Activated CD4-positive, CD25-positive, alpha-beta regulatory T cell treated with anti-CD3 and anti-CD28 coated beads, Interleukin-2, amount 50 U/mL, for 72 hours (primary cell): ENCODE measurements around the gene ZBTB8A.
"Not testable (repeated sequence)": the region's sequence is repeated elsewhere in the genome, so short reads cannot be mapped to it uniquely, and the experiment has no call there.

Source experiments
- DNase-seq: peaks from one replicate; pipeline ENCODE4 v3.0.0; 2021

ZBTB8A gene

GRCh38 chr1:32538887-32539583 lies at the start of gene ZBTB8A:
Gene ZBTB8A (plus strand): TSS chr1:32539427. CDS start chr1:32592932, 53,505 bp downstream.
- no peak for DNase-seq

GRCh38 chr1:32489774-32490454 lies 49.3 kb upstream of the ZBTB8A start:
- DNase-seq = no peak

- no peak for DNase-seq
These were observed 47.8 kb upstream of the ZBTB8A start for GRCh38 chr1:32491386-32491785.

- DNase-seq = no peak
These were observed 45.0 kb upstream of the ZBTB8A start for GRCh38 chr1:32494196-32494595.

- no peak for DNase-seq
These were observed 44.4 kb upstream of the ZBTB8A start for GRCh38 chr1:32494711-32495337.

- no peak for DNase-seq
These were observed 43.1 kb upstream of the ZBTB8A start for GRCh38 chr1:32496127-32496526.

GRCh38 chr1:32498751-32499150 lies 40.5 kb upstream of the ZBTB8A start:
- DNase-seq = no peak

- DNase-seq = peak; percentile 39
These were observed 38.6 kb upstream of the ZBTB8A start for GRCh38 chr1:32500387-32501209.

- no peak for DNase-seq
These were observed 37.4 kb upstream of the ZBTB8A start for GRCh38 chr1:32501865-32502264.

GRCh38 chr1:32503153-32503552 lies 36.1 kb upstream of the ZBTB8A start:
- DNase-seq = no peak

- no peak for DNase-seq
These were observed 32.2 kb upstream of the ZBTB8A start for GRCh38 chr1:32507021-32507420.

- DNase-seq = no peak
These were observed 30.5 kb upstream of the ZBTB8A start for GRCh38 chr1:32508761-32509160.

GRCh38 chr1:32509939-32510338 lies 29.3 kb upstream of the ZBTB8A start:
- no peak for DNase-seq

- DNase-seq = no peak
These were observed 22.8 kb upstream of the ZBTB8A start for GRCh38 chr1:32516402-32516801.

GRCh38 chr1:32518976-32519375 lies 20.3 kb upstream of the ZBTB8A start:
- DNase-seq = no peak

- DNase-seq = no peak
These were observed 18.1 kb upstream of the ZBTB8A start for GRCh38 chr1:32521165-32521564.

GRCh38 chr1:32525053-32525452 lies 14.2 kb upstream of the ZBTB8A start:
- DNase-seq = no peak

- no peak for DNase-seq
These were observed 13.4 kb upstream of the ZBTB8A start for GRCh38 chr1:32525661-32526444.

- DNase-seq = not testable (repeated sequence)
These were observed 10.7 kb upstream of the ZBTB8A start for GRCh38 chr1:32528550-32528949.

- no peak for DNase-seq
These were observed 5.4 kb upstream of the ZBTB8A start for GRCh38 chr1:32533792-32534327.

- no peak for DNase-seq
These were observed 3.1 kb upstream of the ZBTB8A start for GRCh38 chr1:32536117-32536516.

GRCh38 chr1:32536764-32537163 lies 2.5 kb upstream of the ZBTB8A start:
- no peak for DNase-seq
